GM12878 (cell line): ENCODE measurements around the gene TTLL1. TPM values are rescaled to one million over a fixed set of nuclear protein-coding genes. Genes with fewer than 3 reads are reported as not detected.
A peak's percentile ranks its signal among the peaks of the same experiment; 100 is the strongest.

ENCODE experiments used
- ATAC-seq: fragments of 200-7000 bp; cut with Tn5 transposase; 3 replicates; pipeline ENCODE4 v1.9.1; 2020; ENCODE audit warnings: mild to moderate bottlenecking, moderate library complexity
- BruUV-seq: library from RNA; stranded (reverse); fragments of 400-500 nt; replicated peaks from 2 replicates; lab custom pipeline; 2021; lab: Mats Ljungman, UMichigan
- CTCF ChIA-PET: fragments of 300-600 bp; sonication (Branson Sonifier 250); formaldehyde crosslinking; extraction: SDS; loops from one replicate; lab custom pipeline; 2021; ENCODE audit warnings: inconsistent platforms; lab: Yijun Ruan, JAX
- POLR2A ChIA-PET: fragments of 350-600 bp; formaldehyde crosslinking; extraction: SDS; loops from one replicate; lab custom pipeline; 2021; ENCODE audit warnings: inconsistent platforms; lab: Charles Lee
- RAD21 ChIA-PET: fragments of 300-600 bp; sonication (Branson Sonifier 250); formaldehyde crosslinking; loops from one replicate; lab custom pipeline; 2023; ENCODE audit warnings: antibody characterized with exemption; ENCODE audit not compliant: unreplicated experiment; lab: Charles Lee
- SMC1A ChIA-PET: fragments of 300-600 bp; sonication (Branson Sonifier 250); formaldehyde crosslinking; loops from one replicate; lab custom pipeline; 2023; ENCODE audit not compliant: unreplicated experiment, uncharacterized antibody; lab: Charles Lee
- DNase-seq: peaks from one replicate; pipeline ENCODE4 v3.0.0-alpha.2; 2011; ENCODE audit warnings: low read depth, low spot score
- FAIRE-seq: peaks from 3 replicates; lab custom pipeline; 2011; peaks lifted over from hg19 to GRCh38; lab: Jason Lieb, UNC
- H2AFZ ChIP-seq: 2 replicates; pipeline ENCODE4 v1.6.0; 2011; ENCODE audit warnings: low read depth, low read length, control low read depth; ENCODE audit not compliant: control insufficient read depth
- H3K27ac ChIP-seq: 2 replicates; pipeline ENCODE4 v1.5.1; 2011; ENCODE audit warnings: control low read depth; ENCODE audit not compliant: control insufficient read depth, insufficient read depth
- H3K27me3 ChIP-seq, 2 experiments: replicated peaks in 1 of 2; 2 replicates each; pipeline versions ENCODE4 v1.6.0 to v1.6.1; 2011; ENCODE audit warnings: low read length in 1 of 2; ENCODE audit not compliant: control insufficient read depth in 2 of 2, insufficient read depth in 2 of 2
- H3K36me3 ChIP-seq, 2 experiments: 2 replicates each; pipeline ENCODE4 v1.5.1; 2011; ENCODE audit warnings: low read length in 1 of 2; ENCODE audit not compliant: control insufficient read depth in 2 of 2, insufficient read depth in 2 of 2
- H3K4me1 ChIP-seq: 2 replicates; pipeline ENCODE4 v1.6.1; 2011; ENCODE audit warnings: mild to moderate bottlenecking, low read length, moderate library complexity, mixed read lengths; ENCODE audit not compliant: control insufficient read depth, insufficient read depth
- H3K4me2 ChIP-seq: 2 replicates; pipeline ENCODE4 v1.6.0; 2011; ENCODE audit warnings: control low read depth; ENCODE audit not compliant: control insufficient read depth, insufficient read depth
- H3K4me3 ChIP-seq: fragments of 200-600 bp; sonication (generic); 2 replicates; pipeline ENCODE4 v1.5.1; 2016
- H3K79me2 ChIP-seq: 2 replicates; pipeline ENCODE4 v1.6.0; 2011; ENCODE audit warnings: low read length; ENCODE audit not compliant: control insufficient read depth, insufficient read depth
- H3K9ac ChIP-seq: 2 replicates; pipeline ENCODE4 v1.8.0; 2011; ENCODE audit warnings: low read length, control low read depth, mixed read lengths; ENCODE audit not compliant: control insufficient read depth, insufficient read depth
- H3K9me3 ChIP-seq: replicated peaks from 3 replicates; pipeline ENCODE4 v1.5.1; 2011; ENCODE audit warnings: mild to moderate bottlenecking, low read length; ENCODE audit not compliant: control insufficient read depth, insufficient read depth
- H4K20me1 ChIP-seq: 2 replicates; pipeline ENCODE4 v1.6.0; 2011; ENCODE audit not compliant: control insufficient read depth, insufficient read depth
- ESRRA ChIP-seq: IDR thresholded peaks from 2 replicates; pipeline ENCODE4 v1.6.1; 2012; ENCODE audit warnings: mild to moderate bottlenecking, low read length, improper control_type of control experiment
- HSF1 ChIP-seq: fragments of 150-350 bp; IDR thresholded peaks from 2 replicates; pipeline ENCODE4 v1.6.1; 2014; ENCODE audit warnings: mild to moderate bottlenecking, low read depth, low read length
- NR2C1 ChIP-seq: fragments of 450-650 bp; IDR thresholded peaks from 2 replicates; pipeline ENCODE4 v1.6.1; 2017; ENCODE audit warnings: antibody characterized with exemption, mild to moderate bottlenecking, moderate library complexity
- RAD21 ChIP-seq: IDR thresholded peaks from 2 replicates; pipeline ENCODE4 v1.6.1; 2011; ENCODE audit warnings: mild to moderate bottlenecking, low read depth, low read length, moderate library complexity; ENCODE audit not compliant: insufficient read depth
- RELA ChIP-seq: fragments of 450-650 bp; IDR thresholded peaks from 2 replicates; pipeline ENCODE4 v1.8.0; 2014; ENCODE audit warnings: borderline replicate concordance; ENCODE audit not compliant: partially characterized antibody
- SMAD1 ChIP-seq: fragments of 450-650 bp; IDR thresholded peaks from 2 replicates; pipeline ENCODE4 v1.6.1; 2018; ENCODE audit warnings: mild to moderate bottlenecking, low read depth; ENCODE audit not compliant: partially characterized antibody
- YY1 ChIP-seq: IDR thresholded peaks from 2 replicates; pipeline ENCODE4 v1.6.1; 2011; ENCODE audit warnings: low read depth, mild to moderate bottlenecking, low read length
- ZNF24 ChIP-seq: fragments of 450-650 bp; IDR thresholded peaks from 2 replicates; pipeline ENCODE4 v1.6.1; 2017; ENCODE audit warnings: antibody characterized with exemption, mild to moderate bottlenecking
- ZNF384 ChIP-seq: IDR thresholded peaks from 2 replicates; pipeline ENCODE4 v1.6.1; 2012; ENCODE audit warnings: low read depth, mild to moderate bottlenecking, low read length, improper control_type of control experiment, borderline replicate concordance
- WGBS: methylation state at CpG from one replicate; pipeline ENCODE4 v1.1.6; 2016; ENCODE audit warnings: low lambda C conversion rate; ENCODE audit not compliant: insufficient replicate concordance, insufficient coverage; ENCODE audit errors: missing lambda C conversion rate; 5-methylcytosine and 5-hydroxymethylcytosine counted together
- in situ Hi-C: fragments of 300-500 bp; cut with MboI; formaldehyde crosslinking; loops from 9 replicates; pipeline ENCODE4 v1.14.3; 2018; ENCODE audit warnings: mixed read lengths
- intact Hi-C: fragments of 100-400 bp; cut with micrococcal nuclease; formaldehyde crosslinking; loops from one replicate; pipeline ENCODE4 v1.14.2; 2022; ENCODE audit not compliant: unreplicated experiment
- polyA plus RNA-seq, 11 experiments: library from polyadenylated mRNA; depleted of rRNA in 4 of 11; unstranded in 6 of 11; stranded (reverse) in 5 of 11; fragments of >200 nt; fragmentation: Nextera tagmentation in 4 of 11; fragmentation: Illumina TruSeq in 1 of 11; extraction: Ambion mirVana in 4 of 11; extraction: Trizol in 1 of 11; gene quantifications; 1 replicate in 1 of 11; 2 replicates in 10 of 11; pipeline versions ENCODE4 v1.2.1 to v1.2.3, GENCODE V29; 2011 to 2016; ENCODE audit warnings: inconsistent platforms in 2 of 11, missing spikeins in 2 of 11, low read depth in 1 of 11
- total RNA-seq, 4 experiments: library from RNA; depleted of rRNA in 3 of 4; stranded (reverse); fragments of >200 nt in 3 of 4; fragmentation: Illumina TruSeq in 1 of 4; extraction: Trizol in 1 of 4; gene quantifications; 2 replicates each; pipeline versions ENCODE4 v1.2.1 to v1.2.3, GENCODE V29; 2013 to 2021

Gene TTLL1
- total and polyA plus RNA-seq, 10 of the 15 experiments (the other 5 are each of a cell fraction or from before 2014, with no cell fraction given): 0.39 to 4.8 (median 3.2) TPM

- Histone ChIP-seq H3K9ac (no peak overlapping the region), H3K4me2 (no peak overlapping the region), H4K20me1 (no peaks in the 10 kb centered on the region), H2AFZ (no peak overlapping the region), H3K4me3 (no peak overlapping the region), H3K4me1 (no peaks in the 10 kb centered on the region), H3K27ac (no peak overlapping the region), H3K79me2 (no peaks in the 10 kb centered on the region), H3K27me3 (no peaks in the 10 kb centered on the region), H3K9me3 (peaks cover 3% of the 10 kb centered on the region; the same call in 2 of the 3 replicates), H3K36me3 (no peaks in the 10 kb centered on the region)
- in situ Hi-C loops (no loop called here), intact Hi-C loops (loop anchor here (5.0 kb wide), 1 partner anchor 432 kb away; no protein-coding TSS in a partner anchor)
- no peak for TF ChIP-seq RAD21
- no peak for TF ChIP-seq SMAD1
- TF ChIP-seq ESRRA: no peak
- no peak for TF ChIP-seq ZNF24
- no peak for TF ChIP-seq ZNF384
- no peak for TF ChIP-seq HSF1
- no TSS peak for BruUV-seq
- ChIA-PET CTCF (no interaction called here), POLR2A (no interaction called here), RAD21 (no interaction called here), SMC1A (no interaction called here)
- 50% methylated on average over 4 of the region's 4 CpGs for WGBS
- ATAC-seq (no peak), DNase-seq (no peak), FAIRE-seq (no peak)
Observed at GRCh38 chr22:43094551-43094950, 5.4 kb upstream of the TTLL1 start.

- Histone ChIP-seq H2AFZ (no peak overlapping the region), H3K36me3 (no peaks in the 10 kb centered on the region), H3K4me2 (no peak overlapping the region), H4K20me1 (no peaks in the 10 kb centered on the region), H3K27ac (no peak overlapping the region), H3K9ac (no peak overlapping the region), H3K27me3 (no peaks in the 10 kb centered on the region), H3K79me2 (no peaks in the 10 kb centered on the region), H3K4me3 (no peak overlapping the region), H3K4me1 (no peaks in the 10 kb centered on the region), H3K9me3 (peaks cover 3% of the 10 kb centered on the region; the same call in 2 of the 3 replicates)
- intact Hi-C loops: loop anchor here (5.0 kb wide), 1 partner anchor 432 kb away; no protein-coding TSS in a partner anchor
- CTCF ChIA-PET: interaction anchor here (0.6 kb wide), 1 partner anchor 375 kb away, joined by 5 read pairs; no protein-coding TSS in a partner anchor
- FAIRE-seq (no peak), DNase-seq (no peak), ATAC-seq (peak; percentile 8; the same call in 1 of the 3 replicates)
- SMC1A ChIA-PET: no interaction called here
- RAD21 ChIA-PET: no interaction called here
- BruUV-seq: no TSS peak
- TF ChIP-seq RELA (no peak), YY1 (no peak), NR2C1 (no peak)
- in situ Hi-C loops: no loop called here
- POLR2A ChIA-PET: no interaction called here
- 23% methylated on average over 7 of the region's 7 CpGs for WGBS
Observed at GRCh38 chr22:43094085-43094484, 4.9 kb upstream of the TTLL1 start.
